MM.1S (cell line): ENCODE measurements around the gene ZEB2.

Experiments used
- DNase-seq: peaks from one replicate; pipeline ENCODE4 v3.0.0-alpha.2; 2015
- H2AFZ ChIP-seq: fragments of 300-600 bp; sonication (generic); 2 replicates; pipeline ENCODE4 v1.6.0; 2016; ENCODE audit warnings: antibody characterized with exemption, low read length
- H3F3A ChIP-seq: fragments of 300-600 bp; sonication (generic); 2 replicates; pipeline ENCODE4 v1.6.1; 2016; ENCODE audit warnings: mild to moderate bottlenecking, antibody characterized with exemption, low read length, moderate library complexity, mixed read lengths; ENCODE audit not compliant: insufficient read depth
- H3K27ac ChIP-seq: fragments of 300-600 bp; sonication (generic); 2 replicates; pipeline ENCODE4 v1.5.1; 2016; ENCODE audit warnings: mild to moderate bottlenecking, low read length
- H3K27me3 ChIP-seq: fragments of 300-600 bp; sonication (generic); replicated peaks from 2 replicates; pipeline ENCODE4 v1.6.0; 2016; ENCODE audit warnings: low read length; ENCODE audit not compliant: insufficient read depth
- H3K36me3 ChIP-seq: fragments of 300-600 bp; sonication (generic); replicated peaks from 2 replicates; pipeline ENCODE4 v1.6.1; 2016; ENCODE audit warnings: mild to moderate bottlenecking, low read length, mixed read lengths; ENCODE audit not compliant: insufficient read depth
- H3K4me1 ChIP-seq: fragments of 300-600 bp; sonication (generic); 2 replicates; pipeline ENCODE4 v1.6.1; 2016; ENCODE audit warnings: low read length, mixed read lengths
- H3K4me2 ChIP-seq: fragments of 300-600 bp; sonication (generic); 2 replicates; pipeline ENCODE4 v1.6.0; 2016; ENCODE audit warnings: low read depth, low read length
- H3K4me3 ChIP-seq: fragments of 300-600 bp; sonication (generic); 2 replicates; pipeline ENCODE4 v1.5.1; 2016; ENCODE audit warnings: low read length, mixed read lengths
- H3K79me2 ChIP-seq: fragments of 300-600 bp; sonication (generic); 2 replicates; pipeline ENCODE4 v1.6.1; 2016; ENCODE audit warnings: mixed run types, low read length, mixed read lengths
- H3K9ac ChIP-seq: fragments of 300-600 bp; sonication (generic); 2 replicates; pipeline ENCODE4 v1.6.1; 2016; ENCODE audit warnings: low read length, mixed read lengths
- H3K9me2 ChIP-seq: fragments of 300-600 bp; sonication (generic); replicated peaks from 2 replicates; pipeline ENCODE4 v1.6.1; 2016; ENCODE audit warnings: mild to moderate bottlenecking, low read length, mixed read lengths; ENCODE audit not compliant: insufficient read depth
- H3K9me3 ChIP-seq: fragments of 300-600 bp; sonication (generic); replicated peaks from 2 replicates; pipeline ENCODE4 v1.6.1; 2016; ENCODE audit warnings: mild to moderate bottlenecking, low read length, mixed read lengths; ENCODE audit not compliant: insufficient read depth
- H4K20me1 ChIP-seq: fragments of 300-600 bp; sonication (generic); 2 replicates; pipeline ENCODE4 v1.6.1; 2016; ENCODE audit warnings: mild to moderate bottlenecking, low read length, moderate library complexity, mixed read lengths; ENCODE audit not compliant: insufficient read depth
- CTCF ChIP-seq: fragments of 300-600 bp; sonication (generic); IDR thresholded peaks from 2 replicates; pipeline ENCODE4 v1.5.1; 2016; ENCODE audit warnings: antibody characterized with exemption, low read length, mixed read lengths
- EZH2 ChIP-seq: fragments of 300-600 bp; sonication (generic); optimal IDR thresholded peaks from 2 replicates; pipeline ENCODE3; 2017; ENCODE audit warnings: low read depth, mild to moderate bottlenecking, antibody characterized with exemption, low read length, mixed read lengths
- EZH2phosphoT487 ChIP-seq: fragments of 300-600 bp; sonication (generic); IDR thresholded peaks from 2 replicates; pipeline ENCODE4 v1.6.1; 2018; ENCODE audit warnings: antibody characterized with exemption, low read length

Gene ZEB2

GRCh38 chr2:144471305-144472045, 48.4 kb downstream of the ZEB2 start:
- Histone ChIP-seq H3K79me2 (no peaks in the 10 kb centered on the region), H3K4me2 (no peak overlapping the region), H3K4me3 (no peak overlapping the region), H3K27me3 (no peaks in the 10 kb centered on the region), H3K4me1 (no peaks in the 10 kb centered on the region), H3K9me3 (no peaks in the 10 kb centered on the region), H3K27ac (no peak overlapping the region), H3F3A (no peaks in the 10 kb centered on the region), H3K36me3 (no peaks in the 10 kb centered on the region), H3K9ac (no peak overlapping the region), H2AFZ (no peak overlapping the region), H4K20me1 (no peaks in the 10 kb centered on the region), H3K9me2 (no peaks in the 10 kb centered on the region)
- no peak for TF ChIP-seq CTCF
- no peak for TF ChIP-seq EZH2
- TF ChIP-seq EZH2phosphoT487: no peak
- peak; percentile 51 for DNase-seq

GRCh38 chr2:144470816-144471215, 49.1 kb downstream of the ZEB2 start:
- Histone ChIP-seq H3K27ac (no peak overlapping the region), H3K9ac (no peak overlapping the region), H3K36me3 (no peaks in the 10 kb centered on the region), H3F3A (no peaks in the 10 kb centered on the region), H3K9me3 (no peaks in the 10 kb centered on the region), H3K27me3 (no peaks in the 10 kb centered on the region), H3K79me2 (no peaks in the 10 kb centered on the region), H3K9me2 (no peaks in the 10 kb centered on the region), H3K4me3 (no peak overlapping the region), H4K20me1 (no peaks in the 10 kb centered on the region), H3K4me2 (no peak overlapping the region), H3K4me1 (no peaks in the 10 kb centered on the region), H2AFZ (no peak overlapping the region)
- TF ChIP-seq EZH2phosphoT487: no peak
- no peak for TF ChIP-seq CTCF
- no peak for TF ChIP-seq EZH2
- no peak for DNase-seq

DNA sequence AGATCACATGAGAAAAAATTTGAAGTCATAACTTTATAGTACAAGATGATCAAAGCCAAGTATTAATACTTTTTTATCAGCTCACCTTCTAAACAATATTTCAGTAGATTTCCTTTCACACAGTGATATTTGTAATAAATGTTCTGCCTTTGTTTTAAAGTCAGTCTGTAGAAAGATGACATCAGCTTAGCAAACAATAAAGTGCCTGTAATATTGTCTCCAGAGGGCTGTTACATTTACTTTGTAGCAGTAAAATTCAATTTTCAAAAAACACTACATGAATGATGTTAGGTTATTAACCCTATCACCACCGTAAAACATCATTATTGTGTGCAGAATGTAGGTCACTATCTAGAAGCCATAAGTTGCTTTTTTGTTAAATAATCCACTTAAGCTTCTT, 49.6 kb downstream of the ZEB2 start:
- H3K9me2 ChIP-seq: no peaks in the 10 kb centered on the region
- no peaks in the 10 kb centered on the region for H3F3A ChIP-seq
- H3K36me3 ChIP-seq: no peaks in the 10 kb centered on the region
- no peak overlapping the region for H3K27ac ChIP-seq
- TF ChIP-seq CTCF (no peak), EZH2phosphoT487 (no peak), EZH2 (no peak)
- no peaks in the 10 kb centered on the region for H3K9me3 ChIP-seq
- H3K4me3 ChIP-seq: no peak overlapping the region
- no peaks in the 10 kb centered on the region for H4K20me1 ChIP-seq
- no peak overlapping the region for H2AFZ ChIP-seq
- H3K4me1 ChIP-seq: no peaks in the 10 kb centered on the region
- H3K9ac ChIP-seq: no peak overlapping the region
- no peak for DNase-seq
- no peaks in the 10 kb centered on the region for H3K79me2 ChIP-seq
- no peaks in the 10 kb centered on the region for H3K27me3 ChIP-seq
- H3K4me2 ChIP-seq: no peak overlapping the region
